Measurements from ENCODE around the gene LCN12.

GRCh38 chr9:136942112-136942880 is 9.8 kb upstream of the LCN12 start:
- TF ChIP-seq CTCF (IDR thresholded peaks at IDR 0.05) (no peak), POLR2A (IDR thresholded peaks at IDR 0.05) (no peak)

Data from right lobe of liver (tissue), 4 donors.